HG02610 (cell line): ENCODE measurements around the gene ZNF763.
A peak's percentile ranks its signal among the peaks of the same experiment; 100 is the strongest.
"Not testable (repeated sequence)": the region's sequence is repeated elsewhere in the genome, so short reads cannot be mapped to it uniquely, and the experiment has no call there.

Source experiments
- ATAC-seq: cut with Tn5 transposase; IDR thresholded peaks from one replicate; pipeline ENCODE4 v1.9.1; 2021; ENCODE audit warnings: mild to moderate bottlenecking, moderate library complexity; ENCODE audit not compliant: unreplicated experiment

The ZNF763 gene

DNA sequence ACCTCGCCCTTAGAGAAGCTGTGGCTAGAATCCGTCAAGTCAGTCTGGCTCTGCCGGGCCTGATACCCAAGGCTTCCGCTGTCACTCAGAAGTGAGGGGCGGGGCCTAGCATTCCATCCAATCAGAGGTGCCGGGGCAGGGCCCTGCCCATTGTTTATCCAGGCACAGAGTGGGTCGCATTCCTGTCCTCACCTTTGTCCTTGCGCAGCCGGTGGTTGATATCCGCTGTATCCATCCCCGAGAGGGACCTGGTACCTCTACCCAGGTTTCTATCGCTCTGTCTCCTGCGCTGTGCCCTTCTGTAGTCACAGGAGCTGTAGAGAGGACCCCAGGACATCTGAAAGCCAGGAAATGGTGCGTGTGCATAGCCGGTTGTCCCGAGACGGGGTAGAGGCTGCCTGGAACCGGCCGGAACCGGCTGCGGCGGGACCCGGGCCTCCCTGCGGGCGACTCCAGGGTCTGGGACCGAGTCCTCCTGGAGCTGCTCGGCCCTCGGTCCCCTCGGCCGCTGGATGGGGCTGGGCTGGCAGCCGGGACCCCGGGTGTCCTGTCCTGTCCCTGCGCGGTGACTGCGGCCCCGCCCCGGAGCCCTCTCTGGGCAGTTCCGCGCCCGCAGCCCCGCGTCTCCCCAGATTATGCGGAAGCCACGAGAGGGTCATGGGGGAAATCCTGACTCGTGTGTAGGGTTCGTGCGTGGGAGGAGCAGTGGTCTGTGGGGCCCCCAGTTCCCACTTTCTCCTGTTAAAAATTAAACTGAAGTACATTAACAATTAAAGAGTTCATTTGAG lies at the start of gene ZNF763:
TSS of gene ZNF763 (plus strand) at position 183 of the 788 bp plus-strand sequence. CDS start at position 352, 169 bp downstream.
- peak; percentile 92 for ATAC-seq

DNA sequence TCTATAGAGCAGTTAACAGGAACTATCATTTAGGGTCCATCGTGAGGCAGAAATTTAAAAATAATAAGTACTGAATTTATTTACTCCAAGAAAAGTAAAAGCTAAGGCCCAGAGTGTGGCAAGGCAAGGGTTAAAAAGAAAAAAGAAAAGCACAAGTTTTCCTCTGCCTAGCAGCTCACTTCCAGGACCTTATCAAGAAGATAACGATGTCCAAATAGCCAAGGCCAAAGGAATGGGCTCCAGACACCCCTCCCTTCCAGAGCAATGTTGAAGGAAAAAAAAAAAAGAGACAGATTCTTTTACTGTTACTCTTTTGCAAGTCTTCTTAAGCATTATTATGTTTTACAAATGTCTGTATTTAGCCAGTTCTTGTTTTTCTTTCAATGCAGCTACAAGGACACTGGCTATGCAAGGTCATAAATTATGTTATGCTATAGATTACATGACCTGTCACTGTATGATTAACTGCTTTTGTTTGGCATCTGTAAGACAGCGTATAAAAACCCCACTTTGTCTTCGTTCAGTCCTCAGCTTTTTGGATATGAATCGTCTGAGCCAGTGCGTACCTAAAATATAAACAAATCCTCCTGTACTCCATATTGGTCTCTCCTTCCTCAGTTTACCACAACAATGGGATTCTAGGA lies 42.9 kb upstream of the ZNF763 start:
- no peak for ATAC-seq

DNA sequence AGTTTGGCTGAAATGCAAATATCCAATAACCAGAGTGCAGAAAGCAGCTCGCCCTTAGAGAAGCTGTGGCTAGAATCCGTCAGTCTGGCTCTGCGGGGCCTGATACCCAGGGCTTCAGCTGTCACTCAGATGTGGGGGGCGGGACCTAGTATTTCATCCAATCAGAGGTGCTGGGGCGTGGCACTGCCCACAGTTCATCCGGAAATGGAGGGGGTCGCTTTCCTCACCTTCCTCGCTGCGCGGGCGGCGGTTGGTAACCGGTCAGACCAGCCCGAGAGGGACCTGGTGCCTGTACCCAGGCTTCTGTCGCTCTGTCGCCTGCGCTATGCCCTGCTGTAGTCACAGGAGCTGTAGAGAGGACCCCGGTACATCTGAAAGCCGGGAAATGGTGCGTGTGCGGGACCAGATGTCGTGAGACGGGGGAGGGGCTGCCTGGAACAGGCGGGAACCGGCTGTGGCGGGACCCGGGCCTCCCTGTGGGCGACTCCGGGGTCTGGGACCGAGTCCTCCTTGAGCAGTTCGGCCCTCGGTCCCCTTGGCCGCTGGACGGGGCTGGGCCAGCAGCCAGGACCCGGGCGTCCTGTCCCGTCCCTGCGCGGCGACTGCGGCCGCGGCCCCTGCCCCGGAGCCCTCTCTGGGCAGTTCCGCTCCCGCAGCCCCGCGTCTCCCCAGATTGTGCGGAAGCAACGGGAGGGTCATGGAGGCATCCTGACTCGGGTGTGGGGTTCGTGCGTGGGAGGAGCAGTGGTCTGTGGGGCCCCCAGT lies 39.8 kb upstream of the ZNF763 start, which contains the start of gene ZNF700:
TSS of gene ZNF700 (plus strand) at position 222 of the 765 bp plus-strand sequence. CDS start at position 326, 104 bp downstream.
- peak; percentile 84 for ATAC-seq

DNA sequence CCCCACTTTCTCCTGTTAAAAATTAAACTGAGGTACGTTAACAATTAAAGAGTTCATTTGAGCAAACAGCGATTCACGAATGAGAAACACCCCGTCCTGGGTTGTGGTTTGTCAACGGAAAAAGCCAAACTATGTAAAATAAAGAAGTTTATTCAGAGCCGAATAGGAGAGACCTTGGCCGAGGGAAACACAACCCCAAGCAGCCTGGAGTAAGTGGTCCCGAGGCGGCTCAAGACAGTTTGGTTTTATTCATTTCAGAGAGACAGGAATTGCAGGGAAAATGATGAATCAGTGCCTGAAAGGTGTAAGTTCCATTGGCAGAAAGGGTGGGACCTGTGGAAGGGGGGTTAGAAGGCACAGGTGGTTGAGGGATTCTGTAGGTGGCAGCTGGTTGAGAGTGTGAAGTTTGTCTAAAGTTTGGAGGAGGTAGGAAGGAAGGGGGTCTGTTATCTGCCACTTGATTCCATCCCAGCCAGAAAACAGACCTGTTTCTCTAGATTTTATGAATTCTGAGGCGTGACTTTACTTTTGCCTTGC lies 39.1 kb upstream of the ZNF763 start:
- ATAC-seq, result not testable (repeated sequence)

DNA sequence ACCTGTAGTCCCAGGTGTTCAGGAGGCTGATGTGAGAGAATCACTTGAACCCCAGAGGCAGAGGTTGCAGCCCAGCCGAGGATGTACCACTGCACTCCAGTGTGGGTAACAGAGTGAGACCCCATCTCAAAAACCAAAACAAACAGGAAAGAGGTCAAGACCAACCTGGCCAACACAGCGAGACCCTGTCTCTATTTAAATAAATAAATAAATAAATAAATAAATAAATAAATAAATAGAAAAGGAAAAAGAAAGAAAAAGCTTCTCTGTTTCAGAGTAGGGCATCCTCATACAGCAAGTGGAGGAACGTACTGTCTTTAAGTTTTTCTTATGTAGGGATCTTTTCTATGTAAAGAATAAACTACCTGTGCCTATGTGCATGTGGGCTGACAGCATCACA lies 37.6 kb upstream of the ZNF763 start:
- ATAC-seq, result no peak

DNA sequence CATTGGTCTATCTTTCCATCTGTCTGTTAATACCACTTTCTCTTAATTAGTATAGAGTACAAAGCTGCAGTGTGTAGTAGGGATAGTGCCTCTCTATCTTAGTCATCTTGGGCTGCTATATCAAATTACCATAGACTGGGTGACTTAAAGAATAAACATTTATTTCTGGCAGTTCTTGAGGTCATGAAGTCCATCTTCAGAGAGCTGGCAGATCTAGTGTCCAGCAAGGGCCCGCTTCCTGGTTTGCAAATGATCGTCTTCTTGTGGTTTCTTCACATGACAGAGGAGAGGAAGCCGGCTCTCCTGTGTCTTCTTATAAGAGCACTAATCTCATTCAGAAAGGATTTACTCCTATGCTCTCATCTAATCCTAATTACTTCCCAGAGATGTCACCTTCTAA lies 33.8 kb upstream of the ZNF763 start:
- no peak for ATAC-seq

DNA sequence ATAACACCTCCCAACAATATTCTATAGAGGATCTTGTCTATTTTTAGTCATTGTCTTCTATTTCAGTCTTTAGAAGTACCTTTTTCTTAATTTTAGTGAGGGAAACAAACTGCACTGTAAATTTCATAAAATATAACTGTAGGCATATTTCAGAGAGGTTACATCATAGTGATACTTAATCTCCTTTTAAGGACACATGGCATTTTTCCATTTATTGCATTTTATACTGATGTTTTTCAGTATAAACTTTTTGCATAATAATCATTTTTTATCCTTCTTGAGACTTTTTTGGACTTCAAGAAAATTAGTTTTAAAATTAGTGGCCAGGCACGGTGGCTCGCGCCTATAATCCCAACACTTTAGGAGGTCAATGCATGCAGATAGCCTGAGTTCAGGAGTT lies 33.3 kb upstream of the ZNF763 start:
- ATAC-seq, result no peak

DNA sequence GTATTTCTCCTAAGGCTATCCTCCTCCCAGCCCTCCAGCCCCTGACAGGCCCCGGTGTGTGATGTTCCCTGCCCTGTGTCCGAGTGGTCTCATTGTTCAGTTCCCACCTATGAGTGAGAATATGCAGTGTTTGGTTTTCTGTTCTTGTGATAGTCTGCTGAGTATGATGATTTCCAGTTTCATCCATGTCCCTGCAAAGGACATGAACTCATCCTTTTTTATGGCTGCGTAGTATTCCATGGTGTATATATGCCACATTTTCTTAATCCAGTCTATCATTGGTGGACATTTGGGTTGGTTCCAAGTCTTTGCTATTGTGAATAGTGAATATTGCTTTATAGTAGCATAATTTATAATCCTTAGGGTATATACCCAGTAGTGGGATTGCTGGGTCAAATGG lies 29.0 kb upstream of the ZNF763 start:
- not testable (repeated sequence) for ATAC-seq

DNA sequence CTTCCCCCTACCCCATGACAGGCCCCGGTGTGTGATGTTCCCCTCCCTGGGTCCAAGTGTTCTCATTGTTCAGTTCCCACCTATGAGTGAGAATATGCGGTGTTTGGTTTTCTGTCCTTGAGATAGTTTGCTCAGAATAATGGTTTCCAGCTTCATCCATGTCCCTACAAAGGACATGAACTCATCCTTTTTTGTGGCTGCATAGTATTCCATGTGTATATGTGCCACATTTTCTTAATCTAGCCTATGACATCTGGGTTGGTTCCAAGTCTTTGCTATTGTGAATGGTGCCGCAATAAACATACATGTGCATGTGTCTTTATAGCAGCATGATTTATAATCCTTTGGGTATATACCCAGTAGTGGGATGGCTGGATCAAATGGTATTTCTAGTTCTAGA lies 26.5 kb upstream of the ZNF763 start:
- ATAC-seq, result not testable (repeated sequence)

DNA sequence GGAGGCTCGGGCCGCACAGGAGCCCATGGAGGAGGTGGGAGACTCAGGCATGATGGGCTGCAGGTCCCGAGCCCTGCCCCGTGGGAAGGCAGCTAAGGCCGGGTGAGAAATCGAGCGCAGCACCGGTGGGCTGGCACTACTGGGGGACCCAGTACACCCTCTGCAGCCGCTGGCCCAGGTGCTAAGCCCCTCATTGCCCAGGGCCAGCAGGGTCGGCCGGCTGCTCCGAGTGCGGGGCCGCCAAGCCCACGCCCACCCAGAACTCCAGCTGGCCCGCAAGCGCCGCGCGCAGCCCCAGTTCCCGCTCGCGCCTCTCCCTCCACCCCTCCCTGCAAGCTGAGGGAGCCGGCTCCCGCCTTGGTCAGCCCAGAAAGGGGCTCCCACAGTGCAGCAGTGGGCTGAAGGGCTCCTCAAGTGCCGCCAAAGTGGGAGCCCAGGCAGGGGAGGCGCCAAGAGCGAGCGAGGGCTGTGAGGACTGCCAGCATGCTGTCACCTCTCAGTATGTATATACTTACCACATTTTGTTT lies 23.4 kb upstream of the ZNF763 start:
- ATAC-seq, result not testable (repeated sequence)

DNA sequence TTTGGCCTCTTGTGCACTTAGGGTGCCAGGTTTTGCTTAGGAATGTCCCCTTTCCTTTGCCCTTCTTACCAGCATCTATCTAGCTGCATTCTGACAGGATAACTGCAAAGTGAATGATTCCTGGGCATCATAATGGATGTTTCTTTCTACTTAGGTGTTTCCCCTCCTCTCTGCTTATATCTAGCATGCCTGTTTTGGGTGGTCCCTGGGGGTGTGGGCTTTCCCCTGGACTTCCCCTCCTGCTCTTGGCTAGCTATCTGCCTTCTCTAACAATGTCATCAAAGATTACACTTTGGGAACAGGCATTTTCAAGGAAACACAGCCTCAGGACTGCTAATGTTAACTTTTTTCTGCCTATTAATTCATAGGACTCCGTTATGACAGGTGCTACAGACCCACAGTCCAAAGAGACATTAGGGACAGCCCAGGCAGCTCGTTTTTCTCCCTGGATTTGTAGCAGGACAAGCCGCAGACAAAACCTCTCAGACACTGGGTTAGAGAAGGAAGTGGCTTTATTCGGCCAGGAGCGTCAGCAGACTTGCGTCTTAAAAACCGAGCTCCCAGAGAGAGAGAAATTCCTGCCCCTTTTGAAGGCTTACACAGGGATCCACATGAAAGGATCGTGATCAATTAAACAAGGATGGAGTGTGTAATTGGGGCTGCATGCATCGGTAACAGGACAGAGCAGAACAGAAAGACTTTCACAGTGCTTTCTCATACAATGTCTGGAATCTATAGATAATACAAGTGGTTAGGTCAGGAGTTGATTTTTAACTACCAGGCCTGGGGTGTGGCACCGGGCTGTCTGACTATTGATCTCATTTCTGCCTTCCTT lies 22.6 kb upstream of the ZNF763 start:
- no peak for ATAC-seq

DNA sequence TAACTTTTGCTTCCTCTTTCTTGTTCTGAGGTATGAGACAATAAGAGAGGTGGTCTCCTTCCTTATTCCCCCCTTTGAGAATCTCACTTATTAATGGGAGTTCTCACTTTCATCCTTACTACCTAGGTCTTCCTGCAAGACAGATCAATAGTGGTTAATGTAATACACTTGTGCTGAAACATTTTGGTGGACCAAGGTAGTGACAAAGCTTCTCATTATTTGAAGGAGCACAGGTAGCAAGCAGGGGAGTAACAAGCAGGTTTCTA lies 22.1 kb upstream of the ZNF763 start:
- ATAC-seq, result no peak

DNA sequence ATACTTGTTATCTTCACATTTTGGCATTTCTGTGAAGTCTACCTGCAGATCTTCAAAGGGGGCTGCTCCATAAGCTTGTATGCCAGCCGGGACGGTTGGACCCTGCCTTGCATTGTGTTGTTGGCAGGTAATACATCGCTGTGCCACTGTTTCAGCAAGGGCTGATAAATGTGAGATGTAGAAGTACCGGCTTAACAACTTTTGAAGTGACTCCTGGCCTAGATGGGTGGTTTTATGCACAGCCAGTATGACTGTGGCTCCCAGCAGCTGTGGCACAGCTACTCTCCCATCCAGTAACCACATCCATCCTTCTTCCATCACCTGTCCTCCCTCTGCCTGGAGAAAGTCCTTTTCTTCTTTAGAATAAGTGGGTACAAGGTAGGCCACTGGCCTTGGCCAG lies 20.2 kb upstream of the ZNF763 start:
- no peak for ATAC-seq

DNA sequence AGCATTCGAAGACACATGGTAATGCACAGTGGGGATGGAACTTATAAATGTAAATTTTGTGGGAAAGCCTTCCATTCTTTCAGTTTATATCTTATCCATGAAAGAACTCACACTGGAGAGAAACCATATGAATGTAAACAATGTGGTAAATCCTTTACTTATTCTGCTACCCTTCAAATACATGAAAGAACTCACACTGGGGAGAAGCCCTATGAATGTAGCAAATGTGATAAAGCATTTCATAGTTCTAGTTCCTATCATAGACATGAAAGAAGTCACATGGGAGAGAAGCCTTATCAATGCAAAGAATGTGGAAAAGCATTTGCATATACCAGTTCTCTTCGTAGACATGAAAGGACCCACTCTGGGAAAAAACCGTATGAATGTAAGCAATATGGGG lies 16.2 kb upstream of the ZNF763 start:
- no peak for ATAC-seq

DNA sequence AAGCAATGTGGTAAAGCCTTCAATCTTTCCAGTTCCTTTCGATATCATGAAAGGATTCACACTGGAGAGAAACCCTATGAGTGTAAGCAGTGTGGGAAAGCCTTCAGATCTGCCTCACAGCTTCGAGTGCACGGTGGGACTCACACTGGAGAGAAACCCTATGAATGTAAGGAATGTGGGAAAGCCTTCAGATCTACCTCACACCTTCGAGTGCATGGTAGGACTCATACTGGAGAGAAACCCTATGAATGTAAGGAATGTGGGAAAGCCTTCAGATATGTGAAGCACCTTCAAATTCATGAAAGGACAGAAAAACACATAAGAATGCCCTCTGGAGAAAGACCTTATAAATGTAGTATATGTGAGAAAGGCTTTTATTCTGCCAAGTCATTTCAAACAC lies 15.6 kb upstream of the ZNF763 start:
- ATAC-seq, result no peak

DNA sequence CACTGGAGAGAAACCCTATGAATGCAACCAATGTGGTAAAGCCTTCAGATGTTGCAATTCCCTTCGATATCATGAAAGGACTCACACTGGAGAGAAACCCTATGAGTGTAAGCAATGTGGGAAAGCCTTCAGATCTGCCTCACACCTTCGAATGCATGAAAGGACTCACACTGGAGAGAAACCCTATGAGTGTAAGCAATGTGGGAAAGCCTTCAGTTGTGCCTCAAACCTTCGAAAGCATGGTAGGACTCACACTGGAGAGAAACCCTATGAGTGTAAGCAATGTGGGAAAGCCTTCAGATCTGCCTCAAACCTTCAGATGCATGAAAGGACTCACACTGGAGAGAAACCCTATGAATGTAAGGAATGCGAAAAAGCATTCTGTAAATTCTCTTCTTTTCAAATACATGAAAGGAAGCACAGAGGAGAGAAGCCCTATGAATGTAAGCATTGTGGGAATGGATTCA lies 15.2 kb upstream of the ZNF763 start:
- ATAC-seq, result not testable (repeated sequence)

DNA sequence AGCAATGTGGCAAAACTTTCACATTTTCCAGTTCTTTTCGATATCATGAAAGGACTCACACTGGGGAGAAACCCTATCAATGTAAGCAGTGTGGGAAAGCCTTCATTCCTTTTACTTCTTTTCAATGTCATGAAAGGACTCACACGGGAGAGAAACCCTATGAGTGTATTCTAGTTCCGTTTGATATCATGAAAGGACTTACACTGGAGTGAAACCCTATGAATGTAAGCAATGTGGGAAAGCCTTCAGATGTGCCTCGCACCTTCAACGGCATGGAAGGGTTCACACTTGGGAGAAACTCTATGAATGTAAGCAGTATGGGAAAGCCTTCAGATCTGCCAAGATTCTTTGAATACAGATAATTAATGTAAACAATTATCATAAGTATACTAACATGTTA lies 14.5 kb upstream of the ZNF763 start:
- ATAC-seq, result no peak

DNA sequence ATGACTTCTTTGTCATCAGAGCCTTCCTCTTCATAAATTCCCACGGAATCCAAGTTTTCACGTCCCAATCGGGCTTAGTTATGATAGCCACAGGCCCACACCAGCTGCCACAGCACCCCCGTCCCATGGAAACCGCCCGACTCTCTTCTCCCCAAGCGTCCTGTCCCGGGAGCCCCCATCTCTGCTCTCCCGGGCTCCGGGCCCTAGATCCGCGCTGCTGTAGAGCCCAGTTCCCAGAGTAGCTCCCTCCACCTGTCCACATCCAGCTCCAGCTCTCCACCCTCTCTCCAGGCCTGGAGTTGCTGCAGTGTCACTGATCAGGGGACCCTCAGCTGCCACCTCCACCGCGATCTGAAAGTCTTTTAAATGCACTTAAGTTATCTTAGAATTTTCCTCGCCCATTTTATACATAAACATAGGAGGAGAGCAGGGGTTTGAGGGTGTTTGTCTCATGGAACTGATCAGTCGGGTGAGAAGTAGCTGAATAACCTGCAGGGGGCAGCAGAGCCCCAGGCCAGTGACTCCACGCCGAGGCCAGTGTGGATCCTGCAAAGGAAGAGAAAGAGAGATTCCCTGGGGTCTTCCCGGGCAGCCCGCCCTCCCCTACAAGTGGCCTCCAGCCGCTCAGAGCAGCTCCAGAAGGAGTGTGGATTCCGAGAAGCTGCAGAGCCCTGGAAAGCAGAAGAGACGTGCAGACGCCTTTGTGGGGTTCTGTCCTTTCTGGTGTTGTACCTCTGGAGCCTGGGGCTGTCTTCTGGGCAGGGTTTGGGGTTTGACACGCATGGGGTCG lies 1.1 kb upstream of the ZNF763 start:
- no peak for ATAC-seq

DNA sequence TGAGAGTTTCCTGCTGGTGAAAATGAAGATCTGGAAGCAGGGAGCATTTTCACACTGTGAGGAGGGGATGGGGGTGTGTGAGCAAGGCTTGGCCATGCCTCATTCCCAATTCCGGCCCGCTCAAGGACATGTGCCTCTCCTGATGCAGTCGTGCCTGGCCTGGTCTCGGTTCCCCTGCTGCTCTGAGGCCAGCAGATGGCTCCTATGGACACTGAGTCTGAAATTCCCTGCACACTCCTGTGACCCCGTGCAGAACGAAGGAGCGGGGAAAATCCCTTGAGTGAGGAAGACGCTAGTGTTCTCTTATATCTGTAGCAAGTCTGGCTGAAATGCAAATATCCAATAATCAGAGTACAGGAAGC lies 363 bp upstream of the ZNF763 start:
- no peak for ATAC-seq

DNA sequence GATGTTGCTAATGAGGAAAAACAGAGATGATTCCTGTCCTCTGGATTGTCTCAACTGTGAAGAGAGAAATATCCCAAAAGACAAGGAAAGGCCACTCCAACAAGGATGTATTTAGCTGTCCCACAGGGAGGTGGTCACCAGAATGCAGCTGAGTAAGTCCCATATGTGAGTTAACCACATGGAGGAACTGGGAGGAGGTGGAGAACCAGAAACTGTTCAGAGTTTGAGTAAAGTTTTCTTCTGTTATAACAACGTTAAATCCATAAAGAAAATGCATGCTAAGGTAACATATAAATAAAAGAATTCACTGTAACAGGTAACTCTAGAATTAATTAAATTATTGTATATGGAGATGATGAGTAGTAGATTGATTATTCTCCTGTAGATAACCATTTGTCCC lies 5.3 kb downstream of the ZNF763 start:
- ATAC-seq, result no peak
